IPS DF 6.9 (cell line): Measurements from ENCODE around the gene MCRS1.
A peak's percentile ranks its signal among the peaks of the same experiment; 100 is the strongest.

Experiments used
- DNase-seq: peaks from one replicate; pipeline ENCODE4 v3.0.0-alpha.2; 2013; ENCODE audit warnings: low read depth, low spot score
- H3K27ac ChIP-seq: one replicate; pipeline ENCODE4 v1.5.1; 2013; ENCODE audit warnings: low read length, control low read depth
- H3K27me3 ChIP-seq: 2 replicates; pipeline ENCODE4 v1.6.1; 2013; ENCODE audit warnings: mild to moderate bottlenecking, low read length; ENCODE audit not compliant: control insufficient read depth, insufficient read depth
- H3K36me3 ChIP-seq: 2 replicates; pipeline ENCODE4 v1.6.1; 2013; ENCODE audit warnings: low read length; ENCODE audit not compliant: control insufficient read depth, insufficient read depth
- H3K4me1 ChIP-seq: 2 replicates; pipeline ENCODE4 v1.6.1; 2013; ENCODE audit warnings: low read length; ENCODE audit not compliant: control insufficient read depth, insufficient read depth
- H3K4me3 ChIP-seq: 2 replicates; pipeline ENCODE4 v1.5.1; 2013; ENCODE audit warnings: mild to moderate bottlenecking, low read length
- H3K9me3 ChIP-seq: 2 replicates; pipeline ENCODE4 v1.6.1; 2013; ENCODE audit warnings: low read length, inconsistent platforms; ENCODE audit not compliant: control insufficient read depth, insufficient read depth
- whole genome bisulfite sequencing: extraction: QIAGEN DNeasy Blood & Tissue Kit; methylation state at CpG from one replicate; pipeline ENCODE4 v1.1.7; 2013; ENCODE audit warnings: mixed read lengths, missing lambda C conversion rate; ENCODE audit not compliant: insufficient read length, insufficient coverage; 5-methylcytosine and 5-hydroxymethylcytosine counted together

The MCRS1 gene

DNA sequence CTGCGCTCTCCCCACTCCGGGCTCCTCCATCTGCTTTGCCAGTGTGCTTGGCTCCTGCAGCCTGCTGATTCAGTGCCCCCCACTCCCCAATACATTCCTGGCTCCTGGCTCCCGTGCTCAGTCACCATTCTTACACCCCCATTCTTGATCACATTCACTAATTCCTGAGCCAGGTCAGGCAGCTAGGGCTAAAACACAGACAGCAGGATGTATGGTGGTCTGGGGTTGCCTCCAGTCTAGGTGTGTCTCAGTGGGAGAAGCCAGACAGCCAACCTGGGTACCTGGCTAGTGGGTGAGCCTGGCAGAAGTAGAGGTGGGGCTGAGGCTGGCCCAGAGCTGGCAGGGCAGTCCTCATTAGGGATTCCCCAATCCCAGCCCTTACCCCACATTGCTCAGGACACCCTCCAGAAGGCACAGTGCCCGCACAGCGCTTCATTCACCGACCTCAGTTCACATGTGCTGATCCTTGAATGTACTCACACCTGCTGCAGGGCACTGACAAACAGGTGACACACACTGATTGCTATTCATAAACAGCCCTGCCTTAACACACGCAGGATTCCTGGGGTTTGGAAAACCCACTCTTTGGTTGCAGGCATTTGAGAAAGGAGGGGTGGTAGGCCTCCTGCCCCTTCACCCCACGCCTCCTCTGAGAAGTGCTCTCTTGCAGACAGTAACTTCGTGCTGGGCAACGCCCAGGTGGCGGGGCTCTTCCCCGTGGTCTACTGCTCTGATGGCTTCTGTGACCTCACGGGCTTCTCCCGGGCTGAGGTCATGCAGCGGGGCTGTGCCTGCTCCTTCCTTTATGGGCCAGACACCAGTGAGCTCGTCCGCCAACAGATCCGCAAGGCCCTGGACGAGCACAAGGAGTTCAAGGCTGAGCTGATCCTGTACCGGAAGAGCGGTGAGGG, 27.5 kb downstream of the MCRS1 start:
- no peaks in the 10 kb centered on the region for H3K36me3 ChIP-seq
- no peak overlapping the region for H3K4me3 ChIP-seq
- no peak overlapping the region for H3K27ac ChIP-seq
- no CpG with 5 or more reads among the region's 21 CpGs for WGBS
- H3K27me3 ChIP-seq = peaks cover 79% of the 10 kb centered on the region
- no peak for DNase-seq
- peaks cover 3% of the 10 kb centered on the region; the same call in 1 of the 2 replicates for H3K4me1 ChIP-seq
- H3K9me3 ChIP-seq = no peaks in the 10 kb centered on the region

DNA sequence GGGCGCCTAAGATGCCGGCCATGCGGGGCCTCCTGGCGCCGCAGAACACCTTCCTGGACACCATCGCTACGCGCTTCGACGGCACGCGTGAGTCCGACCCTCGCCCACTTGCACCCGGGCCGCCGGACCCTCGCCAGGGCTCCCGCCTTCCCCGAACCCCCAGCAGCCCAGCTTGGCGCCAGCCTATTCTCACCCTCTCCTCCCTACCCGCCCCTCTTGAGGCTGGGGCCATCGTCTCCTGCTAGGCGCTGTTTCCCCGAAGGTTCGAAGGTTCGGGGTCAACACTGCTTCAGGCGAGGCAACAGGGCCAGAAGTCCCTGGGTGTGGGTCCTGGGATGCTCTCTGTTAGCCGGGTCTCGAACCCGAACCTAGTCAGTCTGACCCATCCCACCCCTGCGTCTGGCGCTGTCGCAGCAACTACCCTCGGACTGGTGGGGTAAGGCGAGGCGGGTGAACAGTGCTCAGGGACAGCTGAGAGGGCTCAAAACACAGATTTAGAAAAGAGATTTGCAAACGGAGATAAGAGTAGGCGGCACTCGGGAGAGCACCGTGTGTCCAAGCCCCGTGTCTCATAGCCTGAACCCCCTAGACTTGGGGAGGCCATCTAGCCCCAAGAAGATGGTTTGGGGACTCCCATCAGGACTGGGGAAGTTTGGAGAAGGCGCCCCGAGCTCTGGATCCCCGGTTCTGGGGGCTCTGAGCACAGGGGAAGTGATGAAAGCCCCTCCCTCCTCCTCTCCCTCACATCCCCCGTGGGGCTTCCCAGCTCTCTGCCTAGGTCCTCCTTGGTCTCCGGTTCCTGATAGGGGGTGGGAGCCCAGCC, 28.3 kb downstream of the MCRS1 start:
- peaks cover 3% of the 10 kb centered on the region; the same call in 1 of the 2 replicates for H3K4me1 ChIP-seq
- H3K4me3 ChIP-seq = no peak overlapping the region; the same call in 1 of the 2 replicates
- no peak for DNase-seq
- no peaks in the 10 kb centered on the region for H3K36me3 ChIP-seq
- no peaks in the 10 kb centered on the region for H3K9me3 ChIP-seq
- H3K27ac ChIP-seq = no peak overlapping the region
- H3K27me3 ChIP-seq = peaks cover 73% of the 10 kb centered on the region
- no CpG with 5 or more reads among the region's 47 CpGs for WGBS

- DNase-seq = no peak
- Histone ChIP-seq H3K27me3 (peaks cover 69% of the 10 kb centered on the region), H3K9me3 (no peaks in the 10 kb centered on the region), H3K4me1 (peaks cover 3% of the 10 kb centered on the region; the same call in 1 of the 2 replicates), H3K36me3 (no peaks in the 10 kb centered on the region), H3K27ac (no peak within 1 kb of the TSS), H3K4me3 (peak within 1 kb of the TSS; percentile 34; the same call in 1 of the 2 replicates)
- WGBS = no CpG with 5 or more reads among the region's 107 CpGs
These were observed 29.2 kb downstream of the MCRS1 start, which contains the start of gene KCNH3 for GRCh38 chr12:49538510-49539403. TSS of gene KCNH3 (plus strand) at chr12:49539030. CDS start at chr12:49539417, 387 bp downstream.

GRCh38 chr12:49537752-49538509, 30.0 kb downstream of the MCRS1 start:
- no peaks in the 10 kb centered on the region for H3K9me3 ChIP-seq
- H3K27me3 ChIP-seq = peaks cover 61% of the 10 kb centered on the region
- no CpG with 5 or more reads among the region's 61 CpGs for WGBS

DNA sequence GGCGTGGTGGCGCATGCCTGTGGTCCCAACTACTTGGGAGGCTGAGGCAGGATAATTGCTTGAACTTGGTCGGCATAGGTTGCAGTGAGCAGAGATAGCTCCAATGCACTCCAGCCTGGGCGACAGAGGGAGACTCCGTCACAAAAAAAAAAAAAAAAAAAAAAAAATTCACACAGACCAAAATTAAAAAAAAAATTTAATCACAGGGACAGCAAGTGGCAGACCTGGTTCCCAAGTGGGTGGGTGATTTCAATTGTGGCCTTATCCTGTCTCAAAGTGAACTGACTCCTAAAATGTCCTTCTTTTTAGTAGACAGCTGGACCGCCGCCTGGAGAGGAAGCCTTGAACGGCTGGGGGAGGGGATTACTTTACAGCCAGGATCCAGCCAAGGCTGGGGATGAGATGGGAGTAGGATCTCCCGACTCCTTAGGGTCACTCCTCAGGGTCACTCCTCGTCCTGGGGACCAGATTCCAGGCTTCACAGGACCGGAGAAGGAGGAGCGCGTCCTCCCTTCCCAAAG, 30.7 kb downstream of the MCRS1 start:
- H3K9me3 ChIP-seq = no peaks in the 10 kb centered on the region
- H3K36me3 ChIP-seq = no peaks in the 10 kb centered on the region
- peaks cover 3% of the 10 kb centered on the region; the same call in 1 of the 2 replicates for H3K4me1 ChIP-seq
- H3K4me3 ChIP-seq = peak overlapping the region; percentile 13; the same call in 1 of the 2 replicates
- no peak for DNase-seq
- no CpG with 5 or more reads among the region's 13 CpGs for WGBS
- no peak overlapping the region for H3K27ac ChIP-seq
- H3K27me3 ChIP-seq = peaks cover 55% of the 10 kb centered on the region

More at GRCh38 chr12:49537752-49538509, 30.0 kb downstream of the MCRS1 start:
- no peak overlapping the region for H3K27ac ChIP-seq
- no peaks in the 10 kb centered on the region for H3K36me3 ChIP-seq
- H3K4me3 ChIP-seq = peak overlapping the region; percentile 13; the same call in 1 of the 2 replicates
- H3K4me1 ChIP-seq = peaks cover 3% of the 10 kb centered on the region; the same call in 1 of the 2 replicates
- no peak for DNase-seq

- H3K4me1 ChIP-seq = peaks cover 3% of the 10 kb centered on the region; the same call in 1 of the 2 replicates
- no CpG with 5 or more reads among the region's 3 CpGs for WGBS
- no peak overlapping the region for H3K27ac ChIP-seq
- DNase-seq = no peak
- no peaks in the 10 kb centered on the region for H3K36me3 ChIP-seq
- peaks cover 51% of the 10 kb centered on the region for H3K27me3 ChIP-seq
- no peaks in the 10 kb centered on the region for H3K9me3 ChIP-seq
- no peak overlapping the region for H3K4me3 ChIP-seq
These were observed 31.3 kb downstream of the MCRS1 start for GRCh38 chr12:49536526-49537071.

GRCh38 chr12:49535921-49536525, 31.9 kb downstream of the MCRS1 start:
- H3K4me1 ChIP-seq = peaks cover 3% of the 10 kb centered on the region; the same call in 1 of the 2 replicates
- no CpG with 5 or more reads among the region's 6 CpGs for WGBS
- H3K36me3 ChIP-seq = no peaks in the 10 kb centered on the region
- no peak overlapping the region for H3K27ac ChIP-seq
- peaks cover 47% of the 10 kb centered on the region for H3K27me3 ChIP-seq
- H3K9me3 ChIP-seq = no peaks in the 10 kb centered on the region
- no peak overlapping the region for H3K4me3 ChIP-seq
- DNase-seq = no peak

- H3K9me3 ChIP-seq = no peaks in the 10 kb centered on the region
- H3K4me3 ChIP-seq = no peak overlapping the region
- no peak overlapping the region for H3K27ac ChIP-seq
- DNase-seq = no peak
- H3K4me1 ChIP-seq = peaks cover 3% of the 10 kb centered on the region; the same call in 1 of the 2 replicates
- no CpG with 5 or more reads among the region's 13 CpGs for WGBS
- H3K36me3 ChIP-seq = no peaks in the 10 kb centered on the region
- peaks cover 35% of the 10 kb centered on the region for H3K27me3 ChIP-seq
These were observed 33.1 kb downstream of the MCRS1 start for GRCh38 chr12:49534731-49535278.
